Measurements from ENCODE around the gene FLT4. TPM values are rescaled to one million over a fixed set of nuclear protein-coding genes. Genes with fewer than 3 reads are reported as not detected.
A peak's percentile ranks its signal among the peaks of the same experiment; 100 is the strongest.

FLT4 gene
- total RNA-seq, 1 experiment from 2014 or later: 4.1 TPM

DNA sequence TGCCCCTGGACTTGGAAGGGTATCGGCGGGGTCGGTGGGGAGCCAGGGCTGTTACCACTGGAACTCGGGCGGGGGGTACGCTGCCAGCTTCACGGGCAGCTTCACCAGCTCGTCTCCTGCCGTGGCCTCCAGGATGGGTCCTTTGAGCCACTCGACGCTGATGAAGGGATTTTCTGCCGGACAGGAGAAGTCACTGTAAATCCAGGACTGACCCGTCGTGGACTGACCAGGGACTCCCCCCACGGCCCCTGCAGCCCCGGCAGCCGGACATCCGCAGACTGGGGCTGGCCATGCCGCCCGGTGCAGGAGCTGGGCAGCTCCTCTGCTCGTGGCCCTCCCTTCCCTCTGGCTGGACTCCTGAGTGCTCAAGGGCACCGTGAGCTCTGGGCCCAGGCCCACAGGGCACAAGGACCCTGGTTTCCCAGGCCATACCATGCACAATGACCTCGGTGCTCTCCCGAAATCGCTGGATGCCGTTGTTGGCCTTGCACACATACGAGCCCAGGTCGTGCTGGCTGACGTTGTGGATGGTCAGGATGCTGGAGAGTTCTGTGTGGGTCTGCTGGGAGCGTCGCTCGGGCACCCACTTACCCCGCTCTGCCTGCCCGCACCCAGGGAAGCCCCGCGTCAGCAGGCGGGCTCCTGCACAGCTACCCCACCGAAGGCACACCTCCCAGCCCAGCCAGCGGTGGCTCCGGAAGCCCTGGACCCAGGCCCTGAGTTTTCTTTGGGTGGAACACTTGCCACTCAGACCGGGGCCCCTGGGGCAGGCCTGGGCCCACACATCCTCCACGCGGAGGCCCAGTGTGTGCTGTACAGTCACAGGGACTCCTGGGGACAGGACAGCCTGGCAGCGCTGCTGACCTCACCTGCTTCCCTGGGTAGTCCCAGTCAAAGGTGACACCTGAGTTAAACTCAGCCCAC is 20.3 kb downstream of the FLT4 start:
- no peak for DNase-seq (ENCODE audit: extremely low read depth, low read depth)

DNA sequence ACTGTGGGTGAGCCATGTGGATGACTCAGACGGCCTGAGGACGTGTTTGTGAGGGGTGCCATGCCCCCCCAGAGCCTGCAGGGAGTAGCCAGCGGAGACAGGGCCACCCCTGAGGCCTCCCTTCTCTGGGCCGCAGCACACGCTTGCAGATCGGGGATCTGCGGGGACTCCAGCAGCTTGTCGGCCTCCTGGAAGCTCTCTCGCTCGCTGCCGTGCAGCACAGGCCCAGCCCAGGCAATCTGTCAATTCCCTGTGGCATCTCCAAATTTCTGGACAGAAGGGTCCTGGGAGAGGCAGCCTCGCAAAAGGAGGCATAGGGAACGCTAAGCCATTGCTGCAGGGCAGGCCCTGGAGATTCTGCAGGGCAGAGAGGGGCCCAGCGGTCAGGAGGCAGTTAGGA is 21.2 kb downstream of the FLT4 start:
- DNase-seq (ENCODE audit: extremely low read depth, low read depth): no peak

DNA sequence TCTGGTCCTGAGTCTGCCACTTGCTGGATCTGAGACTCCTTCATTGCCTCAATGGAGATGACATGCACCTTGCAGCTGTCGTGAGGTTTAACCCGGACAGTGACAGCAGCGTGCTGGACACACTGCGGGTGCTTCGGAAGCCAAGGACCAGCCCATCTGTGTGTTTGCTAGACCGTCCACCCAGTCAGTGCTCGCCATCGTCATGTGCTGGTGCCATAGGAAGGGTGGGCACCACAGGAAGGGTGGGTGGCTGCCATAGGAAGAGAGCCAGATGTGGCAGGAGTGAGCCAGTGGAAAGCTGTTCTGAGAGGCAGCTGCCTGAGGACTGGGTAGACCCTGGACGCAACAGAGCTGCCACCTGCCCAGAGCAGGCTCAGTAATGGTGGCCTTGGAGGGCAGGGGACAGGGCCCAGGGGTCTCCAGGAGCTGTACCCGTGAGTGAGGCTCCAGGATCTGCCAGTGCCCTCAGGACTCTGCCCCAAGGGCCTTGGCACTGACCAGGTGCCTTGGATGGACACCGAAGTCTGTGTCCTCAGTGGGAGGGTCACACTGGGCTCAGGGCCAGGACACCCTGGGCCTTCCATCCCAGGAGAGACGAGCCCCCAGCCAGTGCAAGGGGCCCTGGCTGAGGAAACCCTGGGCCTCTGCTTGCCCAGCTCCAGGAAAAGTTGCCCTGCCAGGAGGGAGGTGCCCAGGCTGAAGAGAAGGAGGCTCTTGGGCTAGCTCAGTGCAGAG is 21.8 kb downstream of the FLT4 start:
- no peak for DNase-seq (ENCODE audit: extremely low read depth, low read depth)

DNA sequence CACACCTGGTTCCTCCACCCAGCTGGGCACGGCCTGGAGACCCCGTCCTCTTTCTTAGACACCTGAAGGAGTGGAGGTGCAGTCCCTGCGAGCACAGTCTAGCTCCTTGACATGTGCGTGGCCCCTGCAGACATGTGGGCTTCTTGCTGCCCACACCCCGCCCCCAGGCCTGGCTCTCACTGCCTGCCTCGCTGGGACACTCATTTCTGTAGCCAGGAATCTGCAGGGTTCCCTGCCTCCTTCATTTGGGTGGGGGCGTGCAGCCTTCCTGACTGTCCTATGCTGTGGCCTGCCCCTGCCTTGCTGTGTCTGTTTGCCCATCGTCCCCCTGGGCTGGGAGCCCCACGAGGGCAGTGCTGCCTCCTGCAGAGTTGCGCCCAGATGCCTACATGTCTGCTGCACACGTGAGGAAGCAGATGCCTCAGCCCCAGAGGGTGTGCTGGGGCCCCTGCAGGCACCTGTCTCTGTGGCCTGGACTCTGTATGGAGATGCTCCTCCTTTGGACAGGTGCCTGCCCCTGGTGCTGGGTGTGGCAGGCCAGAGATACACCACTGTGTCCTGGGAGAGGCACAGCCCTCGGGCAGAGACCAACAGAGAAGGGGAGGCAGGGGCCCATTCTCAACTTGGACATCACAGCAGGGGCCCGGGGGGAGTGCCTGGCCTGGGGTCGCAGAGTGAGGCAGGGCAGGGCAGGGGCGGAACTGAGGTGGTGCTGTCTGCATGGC is 22.6 kb downstream of the FLT4 start:
- DNase-seq (ENCODE audit: extremely low read depth, low read depth): no peak

DNA sequence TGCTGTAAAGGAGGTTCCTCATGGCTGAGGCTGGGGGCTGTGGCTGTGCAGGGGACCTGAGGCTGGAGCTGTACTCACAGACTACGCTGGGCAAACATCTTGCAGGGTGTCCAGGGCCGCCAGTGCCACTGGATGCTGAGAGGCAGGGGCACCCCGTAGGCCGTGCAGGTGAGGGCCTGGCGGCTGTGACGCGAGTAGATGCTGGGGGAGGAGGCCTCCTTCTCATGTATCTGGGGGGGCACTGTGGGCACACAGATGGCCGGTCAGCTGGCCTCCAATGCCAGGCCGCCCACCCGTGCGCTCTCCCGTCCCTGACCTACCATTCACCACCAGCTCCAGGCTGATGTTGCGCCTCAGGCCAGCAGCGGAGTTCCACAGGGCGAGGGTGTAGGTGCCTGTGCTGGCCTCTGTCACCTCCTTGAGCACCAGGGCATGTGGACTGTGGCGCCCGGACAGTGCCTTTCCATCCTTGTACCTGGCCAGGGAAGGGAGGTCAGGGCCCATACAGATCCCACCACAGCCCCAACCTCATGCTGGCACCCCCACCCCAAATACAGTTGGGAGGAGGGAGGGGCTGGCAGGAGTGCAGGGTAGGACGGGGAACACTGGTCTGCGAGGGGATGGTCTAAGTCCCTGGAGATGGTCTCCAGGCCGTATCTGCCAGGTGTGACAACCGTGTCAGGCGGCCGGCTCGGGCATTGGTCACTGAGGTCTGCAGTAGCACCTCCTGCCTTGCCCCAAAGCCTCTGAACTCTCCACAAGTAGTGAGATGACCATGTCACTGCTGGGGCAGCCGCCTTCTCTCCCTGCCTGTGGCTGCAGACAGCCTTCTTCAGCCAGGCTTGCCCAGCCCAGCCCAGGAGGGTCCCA is 23.4 kb downstream of the FLT4 start:
- DNase-seq (ENCODE audit: extremely low read depth, low read depth): no peak

DNA sequence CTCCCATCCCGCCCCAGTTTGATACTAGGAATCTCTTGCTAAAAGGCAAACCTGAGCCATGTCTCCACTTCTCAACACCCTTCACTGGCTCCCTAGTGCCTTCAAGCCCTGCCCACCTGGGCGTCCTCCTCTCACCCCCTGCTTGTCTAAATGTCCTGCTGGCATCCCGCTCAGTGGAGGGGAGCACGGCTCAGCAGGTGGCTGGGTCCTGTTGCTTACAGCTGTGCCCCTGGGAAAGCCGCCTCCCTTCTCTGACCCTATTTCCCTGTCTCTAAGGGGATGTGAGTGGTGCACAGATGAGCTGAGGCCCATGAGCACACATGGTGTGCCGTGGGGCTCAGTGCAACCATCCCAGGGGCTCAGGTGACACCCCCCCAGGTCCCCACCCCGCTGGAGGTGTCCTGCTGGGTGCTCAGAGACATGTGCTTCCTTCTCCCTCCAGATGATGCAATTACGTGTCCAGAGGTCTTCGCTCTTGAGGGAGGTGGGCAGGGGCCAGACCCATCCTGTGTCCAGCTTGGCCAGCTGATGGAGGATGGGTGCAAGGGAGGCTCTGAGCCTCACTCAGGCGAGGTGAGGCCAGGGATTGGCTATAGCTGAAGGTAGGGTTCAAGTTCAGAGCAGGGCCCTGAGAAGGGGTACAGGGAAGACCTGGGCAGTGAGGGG is 24.1 kb downstream of the FLT4 start:
- DNase-seq (ENCODE audit: extremely low read depth, low read depth): no peak

DNA sequence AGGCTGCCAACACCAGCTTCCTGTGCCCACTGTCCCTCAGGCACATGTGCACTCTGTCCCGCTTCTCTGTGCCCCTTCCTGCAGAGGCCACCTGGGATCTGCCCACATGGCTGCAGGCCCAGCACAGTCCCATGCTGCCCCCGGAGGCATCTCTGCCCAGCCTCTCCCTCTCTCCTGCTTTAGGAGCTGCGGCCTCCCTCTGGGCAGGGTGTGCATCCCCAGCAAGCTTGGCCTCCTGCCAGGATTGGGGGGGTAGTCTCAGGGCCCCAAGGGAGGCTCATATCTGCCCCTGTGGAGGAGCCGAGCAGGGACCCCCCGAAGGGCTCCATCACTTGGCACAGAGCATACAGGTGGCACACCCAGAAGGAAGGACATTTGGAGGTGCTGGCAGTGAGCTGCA is 24.8 kb downstream of the FLT4 start:
- no peak for DNase-seq (ENCODE audit: extremely low read depth, low read depth)

DNA sequence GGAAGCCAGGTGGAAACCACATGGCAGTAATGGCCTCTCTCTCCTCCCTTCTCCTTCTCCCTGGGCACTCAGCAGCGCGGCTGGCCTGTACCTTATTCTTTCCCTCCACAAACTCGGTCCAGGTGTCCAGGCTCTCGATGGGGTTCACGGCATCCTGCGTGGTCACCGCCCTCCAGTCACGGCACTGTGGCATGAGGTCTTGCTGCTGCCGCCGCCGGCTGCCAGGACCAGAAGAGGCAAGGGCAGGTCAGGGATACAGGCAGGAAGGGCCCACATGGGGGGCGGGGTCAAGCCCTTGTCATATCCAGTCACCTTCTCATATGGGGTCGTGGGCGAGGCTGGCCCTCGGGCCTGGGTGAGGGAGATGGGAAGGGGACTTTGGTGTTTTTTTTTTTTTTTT is 25.6 kb downstream of the FLT4 start:
- DNase-seq (ENCODE audit: extremely low read depth, low read depth): no peak

DNA sequence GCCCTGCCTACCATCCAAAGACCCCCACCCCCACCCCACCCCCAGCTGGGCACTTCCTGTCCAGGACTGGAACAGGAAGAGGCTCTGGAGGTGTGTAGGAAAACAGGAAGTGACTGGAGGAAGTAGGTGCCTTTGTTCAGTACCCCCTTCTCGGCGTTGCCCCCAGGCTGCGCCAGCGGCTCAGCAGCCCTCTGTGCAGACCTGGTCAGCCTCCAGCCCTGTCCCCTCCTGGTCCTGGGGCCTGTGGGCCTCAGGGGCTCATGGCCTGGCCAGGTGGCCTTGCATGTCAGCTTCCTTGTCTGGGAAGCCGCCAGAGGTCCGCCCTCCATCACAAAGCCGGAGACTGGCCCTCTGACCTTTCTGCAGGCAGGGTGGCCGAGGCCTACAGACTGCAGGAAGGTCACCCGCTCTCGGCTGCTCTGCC is 26.0 kb downstream of the FLT4 start:
- no peak for DNase-seq (ENCODE audit: extremely low read depth, low read depth)

DNA sequence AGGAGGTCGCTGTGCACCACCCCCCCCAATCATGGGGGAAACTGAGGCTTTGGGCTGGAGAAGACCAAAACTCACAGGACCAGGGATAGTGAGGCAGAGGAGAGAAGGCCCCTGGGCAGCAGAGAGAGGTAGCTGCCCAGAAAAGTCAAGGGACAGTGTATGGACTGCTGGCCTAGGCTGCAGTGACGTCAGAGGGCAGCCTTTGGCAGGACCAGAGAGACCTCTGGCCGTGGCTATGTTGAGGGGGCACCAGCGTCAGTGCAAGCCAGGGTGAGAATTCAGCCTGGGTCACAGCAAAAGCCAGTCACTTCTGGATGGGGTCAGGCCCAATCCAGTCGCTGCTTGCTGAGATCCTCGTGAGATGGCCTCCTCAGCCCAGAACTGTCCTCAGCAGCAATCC is 26.5 kb downstream of the FLT4 start:
- DNase-seq (ENCODE audit: extremely low read depth, low read depth): no peak

DNA sequence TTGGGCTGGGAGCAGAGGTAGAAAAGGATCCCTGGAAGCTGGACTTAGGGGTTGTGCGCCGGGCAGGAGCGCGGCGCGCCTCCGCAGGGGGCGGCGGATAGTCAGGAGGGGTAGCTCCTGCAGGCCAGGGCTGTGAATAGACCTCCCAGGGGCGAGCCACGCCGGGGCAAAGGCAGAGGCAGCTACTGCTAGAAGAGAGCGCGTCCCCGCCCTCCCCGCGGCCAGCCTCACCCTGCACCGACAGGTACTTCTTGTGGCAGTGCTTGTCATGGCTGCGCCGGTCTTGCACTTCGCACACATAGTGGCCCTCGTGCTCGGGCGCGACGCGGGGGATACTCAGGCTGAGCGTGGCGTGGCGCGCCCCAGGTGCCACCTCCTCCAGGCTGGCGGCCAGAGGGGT is 28.1 kb downstream of the FLT4 start:
- no peak for DNase-seq (ENCODE audit: extremely low read depth, low read depth)

DNA sequence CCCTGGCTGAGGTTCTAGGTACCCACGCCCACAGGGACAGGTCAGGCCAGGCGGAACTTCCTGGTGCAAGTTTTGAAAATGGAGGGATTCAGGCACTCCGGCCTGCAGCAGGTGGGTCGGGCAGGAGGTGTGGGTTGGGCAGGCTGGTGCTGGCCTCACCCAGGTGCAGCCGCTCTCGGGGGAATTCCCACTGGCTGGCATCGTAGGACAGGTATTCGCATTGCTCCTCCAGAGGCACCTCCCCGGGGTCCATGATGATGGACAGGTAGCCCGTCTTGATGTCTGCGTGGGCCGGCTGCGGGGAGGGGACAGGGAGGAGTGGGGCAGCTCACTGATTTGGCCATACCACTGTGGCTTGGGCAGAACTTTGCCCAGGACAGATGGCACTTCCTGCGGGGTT is 29.4 kb downstream of the FLT4 start:
- DNase-seq (ENCODE audit: extremely low read depth, low read depth): no peak

DNA sequence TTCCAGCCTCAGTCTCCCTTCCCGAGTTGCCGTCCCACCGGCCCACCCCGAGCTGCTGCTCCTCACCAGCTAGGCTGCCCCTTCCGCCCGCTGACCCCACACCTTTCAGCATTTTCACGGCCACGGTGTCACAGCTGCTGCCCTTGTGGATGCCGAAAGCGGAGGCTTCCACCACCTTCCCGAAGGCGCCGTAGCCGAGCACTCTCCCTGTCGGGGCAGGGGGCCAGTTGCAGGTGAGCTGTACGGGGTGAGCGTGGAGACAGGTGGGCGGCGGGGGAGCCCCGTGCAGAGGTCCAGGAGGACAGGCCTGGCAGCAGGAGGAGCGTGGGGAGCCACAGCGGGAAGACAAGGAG is 29.9 kb downstream of the FLT4 start:
- no peak for DNase-seq (ENCODE audit: extremely low read depth, low read depth)

DNA sequence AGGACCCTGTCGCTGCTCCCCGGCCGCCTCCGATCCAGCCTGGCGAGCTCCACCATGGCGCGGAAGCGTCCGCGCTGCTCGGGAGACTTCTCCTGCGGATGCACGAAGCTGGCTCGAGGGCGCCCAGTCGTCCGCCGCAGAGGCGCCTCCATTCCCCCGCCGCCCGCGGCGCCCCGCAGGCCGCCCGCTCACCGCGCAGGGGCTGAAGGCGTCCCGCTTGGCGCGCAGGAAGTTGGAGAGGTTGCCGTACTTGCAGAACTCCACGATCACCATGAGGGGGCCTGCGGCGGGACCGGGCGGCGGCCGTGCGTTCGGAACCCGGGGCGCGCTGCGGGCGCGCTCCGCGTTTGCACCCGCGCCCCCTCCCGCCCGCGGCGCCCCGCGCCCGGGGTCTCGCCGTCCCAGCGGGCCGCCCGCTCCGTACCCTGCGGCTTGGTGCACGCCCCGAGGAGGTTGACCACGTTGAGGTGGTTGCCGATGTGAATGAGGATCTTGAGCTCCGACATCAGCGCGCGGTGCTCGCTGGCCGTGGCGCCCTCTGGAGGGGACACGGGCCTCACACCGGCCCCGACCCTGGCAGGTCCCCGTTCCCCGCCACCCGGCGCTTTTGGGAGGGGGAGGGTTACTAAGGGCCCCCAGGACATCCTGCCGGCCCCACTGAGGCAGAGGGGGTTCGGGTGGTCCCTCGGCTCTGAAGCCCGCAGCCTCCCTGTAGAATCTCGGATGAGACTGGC is 30.4 kb downstream of the FLT4 start:
- DNase-seq (ENCODE audit: extremely low read depth, low read depth): peak; percentile 65

DNA sequence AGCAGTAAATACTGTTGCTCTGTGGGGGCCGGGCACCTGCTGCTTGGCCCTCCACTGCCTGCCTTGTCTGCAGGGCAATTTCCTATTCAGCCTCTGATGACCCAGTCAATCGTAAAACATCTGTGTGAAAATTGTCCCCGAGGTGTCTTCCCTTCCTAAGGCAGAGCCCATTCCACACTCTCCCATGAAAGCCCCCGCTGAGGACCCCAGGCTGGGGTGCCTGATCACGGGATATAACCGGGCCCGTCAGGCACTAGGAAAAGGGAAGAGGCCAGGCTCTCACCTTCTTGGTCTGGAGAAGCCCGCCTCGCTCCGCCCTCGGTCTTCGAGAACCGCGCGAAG is 30.9 kb downstream of the FLT4 start:
- DNase-seq (ENCODE audit: extremely low read depth, low read depth): no peak

DNA sequence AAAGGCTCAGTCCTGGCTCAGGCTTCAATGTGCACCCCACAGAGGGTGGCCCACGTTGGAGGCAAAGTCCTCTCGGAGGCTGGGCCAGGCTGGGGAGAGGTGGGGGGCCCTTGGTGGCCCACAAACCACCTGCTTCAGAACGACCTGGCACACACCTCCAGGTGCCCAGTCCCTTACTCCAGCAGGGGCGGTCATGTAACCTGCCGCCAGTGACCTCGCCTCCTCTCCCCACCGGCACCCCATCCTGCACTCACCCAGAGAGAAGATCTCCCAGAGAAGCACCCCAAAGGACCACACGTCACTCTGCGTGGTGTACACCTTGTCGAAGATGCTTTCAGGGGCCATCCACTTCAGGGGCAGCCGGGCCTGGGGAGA is 35.6 kb downstream of the FLT4 start:
- no peak for DNase-seq (ENCODE audit: extremely low read depth, low read depth)

DNA sequence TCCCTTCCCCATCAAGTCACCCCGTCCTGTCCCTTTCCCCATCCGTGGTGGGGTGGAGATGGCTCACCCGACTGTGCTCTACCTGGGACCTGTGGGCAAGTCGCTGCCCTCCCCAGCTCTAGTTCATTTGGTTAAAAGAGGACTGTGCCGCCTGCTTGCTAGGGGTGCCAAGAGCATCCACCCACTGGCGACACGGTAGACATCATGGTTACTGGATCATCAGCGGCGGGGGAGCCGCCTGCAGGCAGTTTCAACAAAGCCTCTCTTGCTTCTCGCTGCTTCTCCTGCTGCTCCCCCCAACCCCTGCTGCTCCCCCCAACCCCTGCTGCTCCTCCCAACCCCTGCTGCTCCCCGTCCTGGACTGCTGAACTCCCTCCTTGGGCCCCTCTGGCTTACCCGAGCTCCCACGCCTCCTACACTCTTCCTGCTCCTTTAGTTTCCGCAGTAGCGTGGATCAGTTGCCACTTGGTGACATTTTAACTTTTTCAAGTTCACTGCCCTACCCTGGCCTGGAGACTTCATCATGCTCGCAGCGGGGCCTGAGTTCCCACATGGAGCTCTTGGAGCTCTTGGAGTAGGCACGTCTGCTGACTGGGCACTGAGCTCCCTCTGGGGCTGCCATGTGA is 36.1 kb downstream of the FLT4 start:
- no peak for DNase-seq (ENCODE audit: extremely low read depth, low read depth)

DNA sequence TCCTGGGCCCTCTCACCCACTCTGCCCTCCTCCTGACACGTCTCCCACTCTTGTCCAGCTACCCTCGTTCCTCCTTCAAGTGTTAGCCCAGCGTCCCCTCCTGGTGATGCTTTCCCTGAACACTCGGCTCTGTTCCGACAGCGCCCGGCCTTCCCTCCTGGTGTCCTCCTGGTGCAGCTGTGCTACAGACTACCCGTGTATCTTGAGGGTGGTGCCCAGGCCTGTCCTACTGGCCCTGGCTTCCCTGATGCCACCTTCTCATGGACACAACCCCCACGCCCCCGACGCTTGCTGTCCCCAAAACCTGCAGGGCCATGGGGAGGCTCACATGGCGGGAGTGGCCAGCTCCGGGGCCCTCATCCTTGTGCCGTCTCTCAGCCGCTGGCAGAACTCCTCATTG is 36.7 kb downstream of the FLT4 start:
- no peak for DNase-seq (ENCODE audit: extremely low read depth, low read depth)
